H1 (cell line): ENCODE results near the gene GEMIN7. TPM values are rescaled to one million over a fixed set of nuclear protein-coding genes. Genes with fewer than 3 reads are reported as not detected.

ENCODE experiments used
- EZH2 ChIP-seq: fragments of 200-600 bp; sonication (generic); IDR thresholded peaks from 2 replicates; pipeline ENCODE4 v1.7.1; 2012; ENCODE audit warnings: low read depth, mild to moderate bottlenecking, moderate library complexity, low read length, inconsistent platforms; ENCODE audit not compliant: severe bottlenecking
- polyA plus RNA-seq, 7 experiments: library from polyadenylated mRNA; depleted of rRNA in 3 of 7; stranded (reverse) in 5 of 7; unstranded in 2 of 7; fragments of >200 nt in 5 of 7; fragments of 200-250 nt in 2 of 7; gene quantifications; 1 replicate in 5 of 7; 2 replicates in 1 of 7; 4 replicates in 1 of 7; pipeline versions ENCODE4 v1.2.1 to v1.2.3, GENCODE V29; 2011 to 2013; ENCODE audit warnings: missing spikeins in 2 of 7, mixed read lengths in 2 of 7
- total RNA-seq: library from RNA; stranded (reverse); fragmentation: NEBNext Ultra II Directional; extraction: Animal tissue kit (Norgen Biotek cat#: 25700); gene quantifications from 2 replicates; pipeline ENCODE4 v1.2.1, GENCODE V29; 2021

The GEMIN7 gene
- total and polyA plus RNA-seq, 2 of the 8 experiments (the other 6 are each of a cell fraction or from before 2014, with no cell fraction given), result 48.0 to 91.6 TPM

- no peak for TF ChIP-seq EZH2
Measured at GRCh38 chr19:45032421-45032820, 46.6 kb upstream of the GEMIN7 start (continued).
